Esophagus muscularis mucosa (tissue), 4 donors: ENCODE data around the gene ANKRD6. TPM values are rescaled to one million over a fixed set of nuclear protein-coding genes. Genes with fewer than 3 reads are reported as not detected.

Experiments used
- DNase-seq: peaks from one replicate; pipeline ENCODE4 v3.0.0-alpha.2; 2017; ENCODE audit errors: extremely low spot score
- H3K27ac ChIP-seq, 4 donors: fragments of 200-600 bp; sonication (generic); replicated peaks in 1 of 4; 1 replicate in 3 of 4; 2 replicates in 1 of 4; pipeline ENCODE4 v1.5.1; 2016 to 2019; ENCODE audit warnings: mild to moderate bottlenecking in 1 of 4
- H3K27me3 ChIP-seq, 4 donors: fragments of 200-600 bp; sonication (generic); one replicate each; pipeline versions ENCODE4 v1.5.1 to v1.6.0; 2016 to 2019
- H3K36me3 ChIP-seq, 4 donors: fragments of 200-600 bp; sonication (generic); one replicate each; pipeline ENCODE4 v1.5.1; 2016 to 2019
- H3K4me1 ChIP-seq, 4 donors: fragments of 200-600 bp; sonication (generic); one replicate each; pipeline ENCODE4 v1.5.1; 2016 to 2019
- H3K4me3 ChIP-seq, 4 donors: fragments of 200-600 bp; sonication (generic); 1 replicate in 2 of 4; 2 replicates in 2 of 4; pipeline ENCODE4 v1.5.1; 2016 to 2019; ENCODE audit warnings: mild to moderate bottlenecking in 4 of 4, moderate library complexity in 1 of 4
- H3K9me3 ChIP-seq, 4 donors: fragments of 200-600 bp; sonication (generic); 1 replicate in 3 of 4; 2 replicates in 1 of 4; pipeline ENCODE4 v1.5.1; 2016 to 2019
- CTCF ChIP-seq, 3 experiments: fragments of 200-600 bp in 2 of 3; fragments of 450-650 bp in 1 of 3; sonication (generic) in 2 of 3; IDR thresholded peaks; one replicate each; pipeline ENCODE4 v1.5.1; 2017 to 2019; ENCODE audit warnings: antibody characterized with exemption in 3 of 3, mild to moderate bottlenecking in 2 of 3, moderate library complexity in 1 of 3
- EP300 ChIP-seq: sonication (generic); formaldehyde crosslinking; IDR thresholded peaks from one replicate; pipeline ENCODE4 v1.6.1; 2017; ENCODE audit warnings: antibody characterized with exemption
- POLR2A ChIP-seq: fragments of 450-650 bp; IDR thresholded peaks from one replicate; pipeline ENCODE4 v1.6.1; 2017; ENCODE audit warnings: antibody characterized with exemption, moderate library complexity, mild to moderate bottlenecking, low read depth
- POLR2AphosphoS5 ChIP-seq, 2 donors: sonication (generic); formaldehyde crosslinking; IDR thresholded peaks; one replicate each; pipeline ENCODE4 v1.6.1; 2017; ENCODE audit warnings: antibody characterized with exemption in 2 of 2
- WGBS: methylation state at CpG from one replicate; pipeline ENCODE4 v1.1.5; 2018; 5-methylcytosine and 5-hydroxymethylcytosine counted together
- intact Hi-C: fragments of 100-400 bp; cut with DNase I; formaldehyde crosslinking; loops from one replicate; pipeline ENCODE4 v1.15.1; 2023
- total RNA-seq, 4 donors: library from RNA; depleted of rRNA; stranded (reverse); fragments of >200 nt; gene quantifications; one replicate each; pipeline versions ENCODE4 v1.1.0 to v1.2.1, GENCODE V29; 2016

Gene ANKRD6
- total RNA-seq, 4 donors from 2014 or later, result 9.1 to 18.9 (median 10.7) TPM

- TF ChIP-seq CTCF (IDR thresholded peaks at IDR 0.05) (no peak), POLR2AphosphoS5 (IDR thresholded peaks at IDR 0.05) (no peak), EP300 (no peak), POLR2A (no peak)
- Histone ChIP-seq H3K27me3 (no peaks in the 10 kb centered on the region), H3K36me3 (no peaks in the 10 kb centered on the region), H3K4me1 (peaks cover 0 to under 1% (median 0%) of the 10 kb centered on the region in 4 donors), H3K27ac (no peak overlapping the region), H3K9me3 (no peaks in the 10 kb centered on the region), H3K4me3 (no peak overlapping the region)
- intact Hi-C loops, result no loop called here
- DNase-seq, result no peak
These were observed 87.8 kb downstream of the ANKRD6 start for GRCh38 chr6:89520736-89521135.

DNA sequence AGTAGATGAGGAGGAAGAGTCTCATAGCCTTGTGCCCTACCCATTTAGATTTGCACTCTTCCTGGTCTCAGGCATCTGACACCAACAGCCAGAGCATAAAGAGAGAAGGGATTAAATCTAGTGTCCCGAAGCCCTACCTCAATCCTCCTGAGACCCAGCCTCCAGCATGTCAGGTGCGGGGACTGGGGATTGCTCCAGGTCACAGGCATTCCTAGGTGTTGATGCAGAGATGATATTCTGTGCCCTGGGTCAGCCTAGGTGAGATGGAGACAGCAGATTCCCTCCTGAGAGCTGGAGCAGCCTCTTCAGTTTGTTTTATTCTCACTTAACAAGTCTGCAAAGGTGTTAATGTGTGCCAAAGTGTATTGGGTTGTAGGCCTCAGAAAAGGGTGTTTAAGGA is 89.8 kb downstream of the ANKRD6 start:
- DNase-seq, result no peak
- intact Hi-C loops, result no loop called here
- TF ChIP-seq POLR2A (no peak), EP300 (no peak), CTCF (IDR thresholded peaks at IDR 0.05) (no peak), POLR2AphosphoS5 (IDR thresholded peaks at IDR 0.05) (no peak)
- H3K27me3 ChIP-seq, result no peaks in the 10 kb centered on the region
- peaks cover 0 to 7% (median 0%) of the 10 kb centered on the region in 4 donors for H3K4me1 ChIP-seq
- no peaks in the 10 kb centered on the region for H3K36me3 ChIP-seq
- no peak overlapping the region for H3K4me3 ChIP-seq
- H3K27ac ChIP-seq, result no peak overlapping the region
- WGBS, result 75% methylated on average over 2 of the region's 2 CpGs
- H3K9me3 ChIP-seq, result no peaks in the 10 kb centered on the region

DNA sequence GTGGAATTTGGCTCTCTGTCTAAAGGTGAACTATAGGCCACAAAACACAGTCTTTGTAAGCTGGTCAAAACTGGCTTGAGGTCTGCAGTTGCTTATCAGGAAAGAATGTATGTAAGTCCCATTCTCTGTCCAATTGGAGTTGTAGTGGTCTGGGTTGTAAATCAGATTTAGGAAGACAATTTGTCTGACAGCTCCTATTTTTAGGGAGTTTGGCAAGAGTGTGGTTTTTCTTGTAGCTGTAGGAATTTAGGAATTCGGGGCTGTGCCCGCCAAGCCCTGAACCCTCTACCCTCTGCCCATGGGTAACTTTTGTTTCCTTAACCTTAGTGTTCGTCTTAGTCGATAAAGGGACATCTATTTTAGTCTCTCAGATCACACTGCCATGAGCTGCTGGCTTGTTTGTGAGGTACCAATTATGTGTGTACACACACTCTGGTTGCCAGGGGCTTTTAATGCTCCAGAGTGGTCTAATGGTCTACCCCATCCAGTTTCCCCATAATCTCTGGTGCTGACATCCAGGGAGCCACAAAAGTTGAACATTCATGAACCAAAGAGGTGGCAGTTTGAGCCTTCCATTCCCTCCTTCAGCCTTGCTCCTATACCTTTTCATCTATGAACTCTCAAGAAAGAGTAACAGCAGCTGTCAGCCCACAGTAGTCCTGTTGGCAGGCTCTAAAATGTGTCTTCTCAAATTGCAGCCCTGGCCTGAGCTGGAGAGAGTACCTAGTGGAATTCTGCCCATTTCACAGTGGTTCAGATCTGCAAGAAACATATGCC is 93.0 kb downstream of the ANKRD6 start:
- DNase-seq, result no peak
- Histone ChIP-seq H3K4me3 (no peak overlapping the region), H3K27ac (no peak overlapping the region), H3K36me3 (no peaks in the 10 kb centered on the region), H3K27me3 (no peaks in the 10 kb centered on the region), H3K9me3 (no peaks in the 10 kb centered on the region), H3K4me1 (peaks cover 0 to 7% (median 0%) of the 10 kb centered on the region in 4 donors)
- 92% methylated on average over 4 of the region's 4 CpGs for whole genome bisulfite sequencing
- intact Hi-C loops, result no loop called here
- no peak for TF ChIP-seq EP300

DNA sequence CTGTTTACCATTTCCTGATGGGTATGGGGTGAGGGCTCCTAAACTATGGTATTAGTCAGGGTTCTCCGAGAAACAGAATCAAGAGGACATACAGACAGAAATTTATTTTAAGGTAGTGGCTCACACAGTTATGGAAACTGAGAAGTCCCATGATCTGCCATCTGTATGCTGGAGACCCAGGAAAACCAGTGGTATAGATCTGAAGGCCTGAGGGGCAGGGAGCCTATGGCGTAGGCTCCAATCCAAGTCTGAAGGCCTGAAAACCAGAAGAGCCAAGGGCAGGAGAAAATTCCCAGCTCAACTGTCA is 93.6 kb downstream of the ANKRD6 start:
- Histone ChIP-seq H3K4me1 (peaks cover 0 to 7% (median 0%) of the 10 kb centered on the region in 4 donors), H3K27me3 (no peaks in the 10 kb centered on the region), H3K9me3 (no peaks in the 10 kb centered on the region), H3K36me3 (no peaks in the 10 kb centered on the region), H3K27ac (no peak overlapping the region), H3K4me3 (no peak overlapping the region)
- DNase-seq, result no peak
- intact Hi-C loops, result no loop called here
- TF ChIP-seq EP300 (no peak), POLR2A (no peak), POLR2AphosphoS5 (IDR thresholded peaks at IDR 0.05) (no peak), CTCF (IDR thresholded peaks at IDR 0.05) (no peak)
- WGBS, result 82% methylated on average over 2 of the region's 2 CpGs

DNA sequence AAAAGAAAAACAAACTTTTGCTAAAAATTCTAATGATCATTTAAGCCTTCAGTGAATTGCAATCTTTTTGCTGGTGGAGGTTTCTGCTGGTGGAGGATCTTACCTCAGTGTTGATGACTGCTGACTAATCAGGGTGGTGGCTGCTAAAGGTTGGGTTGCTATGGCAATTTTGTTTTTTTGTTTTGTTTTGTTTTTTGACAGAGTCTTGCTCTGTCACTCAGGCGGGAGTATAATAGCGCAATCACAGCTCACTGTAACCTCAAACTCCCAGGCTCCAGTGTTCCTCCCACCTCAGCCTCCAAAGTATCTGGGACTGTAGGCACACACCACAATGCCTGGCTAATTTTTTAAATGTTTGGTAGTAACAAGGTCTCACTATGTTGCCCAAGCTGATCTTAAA is 94.7 kb downstream of the ANKRD6 start:
- WGBS, result 88% methylated on average over 2 of the region's 2 CpGs
- intact Hi-C loops, result no loop called here

DNA sequence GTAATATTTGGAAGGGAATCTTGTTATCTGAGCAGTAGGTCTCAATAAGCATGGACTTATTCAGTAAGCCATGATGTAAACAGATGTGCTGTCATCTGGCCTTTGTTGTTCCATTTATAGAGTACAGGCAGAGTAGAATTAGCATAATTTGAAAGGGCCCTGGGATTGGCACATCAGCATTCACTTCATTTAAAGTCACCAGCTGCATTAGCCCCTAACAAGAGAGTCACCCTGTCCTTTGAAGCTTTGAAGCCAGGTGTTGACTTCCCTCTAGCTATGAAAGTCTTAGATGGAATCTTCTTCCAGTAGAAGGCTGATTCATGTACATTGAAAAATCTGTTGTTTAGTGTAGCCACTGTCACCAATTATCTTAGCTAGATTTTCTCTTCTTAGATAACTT is 95.9 kb downstream of the ANKRD6 start:
- TF ChIP-seq POLR2A (no peak), POLR2AphosphoS5 (IDR thresholded peaks at IDR 0.05) (no peak)
- intact Hi-C loops, result no loop called here
- Histone ChIP-seq H3K27me3 (no peaks in the 10 kb centered on the region), H3K36me3 (no peaks in the 10 kb centered on the region), H3K9me3 (no peaks in the 10 kb centered on the region), H3K27ac (no peak overlapping the region), H3K4me3 (no peak overlapping the region), H3K4me1 (peaks cover 0 to 7% (median 0%) of the 10 kb centered on the region in 4 donors)
- DNase-seq, result no peak

More for the DNA sequence above, 94.7 kb downstream of the ANKRD6 start:
- DNase-seq, result no peak
- Histone ChIP-seq H3K4me3 (no peak overlapping the region), H3K36me3 (no peaks in the 10 kb centered on the region), H3K27ac (no peak overlapping the region), H3K9me3 (no peaks in the 10 kb centered on the region), H3K27me3 (no peaks in the 10 kb centered on the region), H3K4me1 (peaks cover 0 to 7% (median 0%) of the 10 kb centered on the region in 4 donors)
- TF ChIP-seq EP300, result no peak
